ENCODE data around the gene PVALB.

- TF ChIP-seq CTCF (IDR thresholded peaks at IDR 0.05 in 2 of 3, conservative IDR thresholded peaks at IDR 0.05 in 1 of 3; ENCODE audit: control insufficient read depth in 2 of 3, extremely low read depth in 1 of 3, insufficient read depth in 1 of 3, low read depth in 3 of 3, low read length in 3 of 3) (no peak), HDGF (IDR thresholded peaks at IDR 0.05) (no peak)
Observed at GRCh38 chr22:36783743-36784142, 33.1 kb downstream of the PVALB start.

Data from GM12878 (cell line).